ENCODE measurements around the gene UGT1A8.
A peak's percentile ranks its signal among the peaks of the same experiment; 100 is the strongest.
"Not testable (repeated sequence)": the region's sequence is repeated elsewhere in the genome, so short reads cannot be mapped to it uniquely, and the experiment has no call there.

The UGT1A8 gene

DNA sequence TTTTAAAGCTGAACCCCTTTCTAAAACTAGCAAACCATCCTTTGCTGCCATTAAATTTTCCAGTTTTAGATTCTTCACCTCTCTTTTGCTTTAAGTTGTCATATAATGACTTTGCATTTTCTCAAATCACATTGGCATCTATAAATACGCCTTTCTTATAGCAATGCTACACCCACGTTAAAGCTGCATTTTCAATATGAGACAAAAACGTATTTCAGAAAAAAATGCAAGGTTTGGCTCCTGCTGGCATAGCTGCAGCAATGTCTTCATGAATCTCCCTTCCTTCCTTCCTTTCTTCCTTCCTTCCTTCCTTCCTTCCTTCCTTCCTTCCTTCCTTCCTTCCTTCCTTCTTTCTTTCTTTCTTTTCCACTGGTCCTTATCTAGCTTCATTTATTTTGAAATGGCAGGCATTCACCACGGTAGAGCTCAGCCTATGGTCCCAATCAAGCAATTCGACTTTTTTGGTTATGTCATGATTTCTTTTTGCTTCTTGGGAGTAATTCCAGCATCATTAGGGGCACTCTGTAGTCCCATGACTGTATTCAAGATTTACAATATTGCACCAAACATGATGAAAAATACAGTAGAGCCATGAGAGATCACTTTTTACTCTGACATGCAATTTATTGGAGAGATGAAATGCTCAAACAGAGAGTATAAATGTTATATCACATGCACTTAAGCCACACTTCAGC lies 10.0 kb downstream of the UGT1A8 start:
- H3K9me2 ChIP-seq (ENCODE audit: low read depth, low read length): no peaks in the 10 kb centered on the region
- H3K9ac ChIP-seq (ENCODE audit: low read length): no peak overlapping the region
- H3K4me1 ChIP-seq (ENCODE audit: insufficient read depth, low read length, severe bottlenecking): no peaks in the 10 kb centered on the region
- H3F3A ChIP-seq (ENCODE audit: insufficient read depth, low read length): no peaks in the 10 kb centered on the region
- H3K27me3 ChIP-seq (ENCODE audit: insufficient read depth, low read length): no peaks in the 10 kb centered on the region
- no peaks in the 10 kb centered on the region for H4K20me1 ChIP-seq (ENCODE audit: insufficient read depth, low read length)
- no peak overlapping the region for H2AFZ ChIP-seq (ENCODE audit: low read length)
- H3K4me3 ChIP-seq (ENCODE audit: low read depth, low read length, poor library complexity, severe bottlenecking): no peak overlapping the region
- H3K9me3 ChIP-seq (ENCODE audit: low read length): peaks cover 6% of the 10 kb centered on the region
- no peak for TF ChIP-seq EZH2 (IDR thresholded peaks at IDR 0.05; ENCODE audit: borderline replicate concordance, low read length)
- TF ChIP-seq, protein P1, sequence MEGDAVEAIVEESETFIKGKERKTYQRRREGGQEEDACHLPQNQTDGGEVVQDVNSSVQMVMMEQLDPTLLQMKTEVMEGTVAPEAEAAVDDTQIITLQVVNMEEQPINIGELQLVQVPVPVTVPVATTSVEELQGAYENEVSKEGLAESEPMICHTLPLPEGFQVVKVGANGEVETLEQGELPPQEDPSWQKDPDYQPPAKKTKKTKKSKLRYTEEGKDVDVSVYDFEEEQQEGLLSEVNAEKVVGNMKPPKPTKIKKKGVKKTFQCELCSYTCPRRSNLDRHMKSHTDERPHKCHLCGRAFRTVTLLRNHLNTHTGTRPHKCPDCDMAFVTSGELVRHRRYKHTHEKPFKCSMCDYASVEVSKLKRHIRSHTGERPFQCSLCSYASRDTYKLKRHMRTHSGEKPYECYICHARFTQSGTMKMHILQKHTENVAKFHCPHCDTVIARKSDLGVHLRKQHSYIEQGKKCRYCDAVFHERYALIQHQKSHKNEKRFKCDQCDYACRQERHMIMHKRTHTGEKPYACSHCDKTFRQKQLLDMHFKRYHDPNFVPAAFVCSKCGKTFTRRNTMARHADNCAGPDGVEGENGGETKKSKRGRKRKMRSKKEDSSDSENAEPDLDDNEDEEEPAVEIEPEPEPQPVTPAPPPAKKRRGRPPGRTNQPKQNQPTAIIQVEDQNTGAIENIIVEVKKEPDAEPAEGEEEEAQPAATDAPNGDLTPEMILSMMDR (IDR thresholded peaks at IDR 0.05; ENCODE audit: low read length): no peak
- no peaks in the 10 kb centered on the region for H3K79me2 ChIP-seq (ENCODE audit: insufficient read depth, low read length)
- H3K27ac ChIP-seq (ENCODE audit: low read depth, low read length, poor library complexity, severe bottlenecking): no peak overlapping the region
- no peaks in the 10 kb centered on the region; the same call in 1 of the 2 replicates for H3K36me3 ChIP-seq (ENCODE audit: insufficient read depth, low read length)
- H3K4me2 ChIP-seq (ENCODE audit: low read length): no peak overlapping the region

DNA sequence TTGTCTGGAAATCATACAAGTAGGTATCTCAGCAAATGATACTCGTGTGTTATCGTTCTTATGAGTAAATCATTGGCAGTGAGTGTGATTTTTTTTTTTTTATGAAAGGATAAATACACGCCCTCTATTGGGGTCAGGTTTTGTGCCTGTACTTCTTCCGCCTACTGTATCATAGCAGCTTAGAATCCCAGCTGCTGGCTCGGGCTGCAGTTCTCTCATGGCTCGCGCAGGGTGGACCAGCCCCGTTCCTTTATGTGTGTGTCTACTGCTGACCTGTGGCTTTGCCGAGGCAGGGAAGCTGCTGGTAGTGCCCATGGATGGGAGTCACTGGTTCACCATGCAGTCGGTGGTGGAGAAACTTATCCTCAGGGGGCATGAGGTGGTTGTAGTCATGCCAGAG lies 18.9 kb downstream of the UGT1A8 start, which contains the start of gene UGT1A10:
UGT1A10 (plus strand) TSS at position 143 of the 400 bp plus-strand sequence; CDS start at position 218, 75 bp downstream.
- not testable (repeated sequence) for H4K20me1 ChIP-seq (ENCODE audit: insufficient read depth, low read length); H3K4me3 ChIP-seq (ENCODE audit: low read depth, low read length, poor library complexity, severe bottlenecking); H3K27me3 ChIP-seq (ENCODE audit: insufficient read depth, low read length); H3K9ac ChIP-seq (ENCODE audit: low read length); H3K9me2 ChIP-seq (ENCODE audit: low read depth, low read length); H3K9me3 ChIP-seq (ENCODE audit: low read length); H2AFZ ChIP-seq (ENCODE audit: low read length); H3K79me2 ChIP-seq (ENCODE audit: insufficient read depth, low read length); H3K36me3 ChIP-seq (ENCODE audit: insufficient read depth, low read length); H3K4me1 ChIP-seq (ENCODE audit: insufficient read depth, low read length, severe bottlenecking); H3K27ac ChIP-seq (ENCODE audit: low read depth, low read length, poor library complexity, severe bottlenecking); H3F3A ChIP-seq (ENCODE audit: insufficient read depth, low read length)
- peak within 1 kb of the TSS; percentile 29; the same call in 1 of the 2 replicates for H3K4me2 ChIP-seq (ENCODE audit: low read length)

DNA sequence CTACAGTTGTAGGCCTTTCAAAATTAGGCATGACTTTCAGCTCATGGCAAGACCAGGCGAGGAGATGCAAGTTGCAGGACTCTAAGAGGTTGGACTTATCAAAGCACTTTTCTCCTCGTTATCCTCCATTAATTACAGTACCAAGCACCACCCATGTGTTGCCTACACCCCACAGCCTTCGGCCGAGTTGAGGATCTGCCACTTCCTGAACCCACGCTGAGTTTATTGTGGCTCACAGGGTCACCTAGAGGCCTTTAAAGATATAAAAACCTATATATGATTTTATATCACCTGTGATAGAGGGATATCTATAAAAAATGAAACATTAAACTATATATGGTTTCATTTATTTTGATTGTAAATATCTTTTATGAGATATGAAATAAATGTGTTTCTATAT lies 21.4 kb downstream of the UGT1A8 start:
- TF ChIP-seq, protein P1 (IDR thresholded peaks at IDR 0.05; ENCODE audit: low read length): peak; percentile 19; the same call in 1 of the 2 replicates
- no peak for TF ChIP-seq EZH2 (IDR thresholded peaks at IDR 0.05; ENCODE audit: borderline replicate concordance, low read length)
- no peak overlapping the region for H3K4me3 ChIP-seq (ENCODE audit: low read depth, low read length, poor library complexity, severe bottlenecking)

DNA sequence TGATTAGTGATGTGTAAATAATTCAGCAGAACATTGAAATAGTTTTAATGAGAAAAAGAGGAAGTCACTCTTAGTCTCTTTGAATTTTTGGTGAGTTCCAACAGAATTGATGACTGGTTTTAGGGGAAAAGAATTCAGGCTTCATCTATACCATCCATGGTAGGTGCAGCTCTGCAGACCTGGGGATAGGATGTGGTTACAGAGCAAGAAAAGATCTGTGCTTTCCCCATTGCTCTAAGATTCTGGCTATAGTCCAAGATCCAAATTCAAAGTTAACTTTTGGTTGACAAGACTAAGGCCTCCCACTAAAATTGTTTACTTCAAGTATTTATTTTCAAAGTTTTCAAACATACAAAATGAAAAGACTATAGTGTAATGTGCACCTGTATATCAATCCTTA lies 22.4 kb downstream of the UGT1A8 start:
- no peak overlapping the region for H3K4me3 ChIP-seq (ENCODE audit: low read depth, low read length, poor library complexity, severe bottlenecking)
- H3F3A ChIP-seq (ENCODE audit: insufficient read depth, low read length): no peaks in the 10 kb centered on the region
- no peaks in the 10 kb centered on the region for H3K79me2 ChIP-seq (ENCODE audit: insufficient read depth, low read length)
- no peak overlapping the region for H3K27ac ChIP-seq (ENCODE audit: low read depth, low read length, poor library complexity, severe bottlenecking)
- H3K36me3 ChIP-seq (ENCODE audit: insufficient read depth, low read length): no peaks in the 10 kb centered on the region; the same call in 1 of the 2 replicates
- no peaks in the 10 kb centered on the region for H3K27me3 ChIP-seq (ENCODE audit: insufficient read depth, low read length)
- TF ChIP-seq EZH2 (IDR thresholded peaks at IDR 0.05; ENCODE audit: borderline replicate concordance, low read length): no peak
- TF ChIP-seq, protein P1 (IDR thresholded peaks at IDR 0.05; ENCODE audit: low read length): no peak
- H2AFZ ChIP-seq (ENCODE audit: low read length): no peak overlapping the region
- no peaks in the 10 kb centered on the region for H3K9me2 ChIP-seq (ENCODE audit: low read depth, low read length)
- no peaks in the 10 kb centered on the region for H3K9me3 ChIP-seq (ENCODE audit: low read length)
- peaks cover 6% of the 10 kb centered on the region for H3K4me1 ChIP-seq (ENCODE audit: insufficient read depth, low read length, severe bottlenecking)
- H3K9ac ChIP-seq (ENCODE audit: low read length): no peak overlapping the region
- H4K20me1 ChIP-seq (ENCODE audit: insufficient read depth, low read length): no peaks in the 10 kb centered on the region
- H3K4me2 ChIP-seq (ENCODE audit: low read length): no peak overlapping the region

More for the DNA sequence above, 21.4 kb downstream of the UGT1A8 start:
- no peaks in the 10 kb centered on the region for H3K9me2 ChIP-seq (ENCODE audit: low read depth, low read length)
- H3K9ac ChIP-seq (ENCODE audit: low read length): no peak overlapping the region
- no peaks in the 10 kb centered on the region for H3K79me2 ChIP-seq (ENCODE audit: insufficient read depth, low read length)
- no peaks in the 10 kb centered on the region for H4K20me1 ChIP-seq (ENCODE audit: insufficient read depth, low read length)
- no peaks in the 10 kb centered on the region for H3K27me3 ChIP-seq (ENCODE audit: insufficient read depth, low read length)
- no peak overlapping the region for H3K4me2 ChIP-seq (ENCODE audit: low read length)
- H3F3A ChIP-seq (ENCODE audit: insufficient read depth, low read length): no peaks in the 10 kb centered on the region
- H3K4me1 ChIP-seq (ENCODE audit: insufficient read depth, low read length, severe bottlenecking): peaks cover 6% of the 10 kb centered on the region
- H3K9me3 ChIP-seq (ENCODE audit: low read length): no peaks in the 10 kb centered on the region
- H3K36me3 ChIP-seq (ENCODE audit: insufficient read depth, low read length): no peaks in the 10 kb centered on the region; the same call in 1 of the 2 replicates
- no peak overlapping the region for H2AFZ ChIP-seq (ENCODE audit: low read length)
- H3K27ac ChIP-seq (ENCODE audit: low read depth, low read length, poor library complexity, severe bottlenecking): no peak overlapping the region
